Measurements from ENCODE around the gene SNX13. TPM values are rescaled to one million over a fixed set of nuclear protein-coding genes. Genes with fewer than 3 reads are reported as not detected.

The SNX13 gene
- total and polyA plus RNA-seq, 2 experiments from 2014 or later, result 17.4 to 57.6 TPM

DNA sequence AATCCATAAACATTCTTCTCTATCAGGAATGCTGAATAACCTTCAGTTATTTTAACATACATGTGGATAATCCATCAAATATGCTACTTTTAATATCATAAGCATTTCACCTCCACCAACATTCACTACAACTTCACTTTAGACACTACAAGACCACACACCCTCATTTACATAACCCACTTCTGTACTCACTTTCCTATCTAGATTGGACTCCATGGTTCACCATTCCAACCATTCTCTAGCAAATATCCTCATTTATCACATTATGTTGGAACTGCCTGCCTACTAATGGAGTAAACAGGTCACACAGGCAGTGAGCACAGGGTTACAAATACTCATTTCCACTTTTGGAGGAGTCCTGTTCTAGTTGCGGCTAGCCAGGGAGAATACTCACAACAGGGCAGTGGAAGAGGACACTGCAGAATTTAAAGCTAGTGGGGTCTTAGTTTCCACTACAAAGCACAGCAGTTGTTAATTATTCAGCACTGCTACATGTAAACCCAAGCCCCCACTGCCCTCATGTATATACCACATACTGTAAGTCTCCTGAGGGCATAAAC lies 18.4 kb downstream of the SNX13 start:
- Histone ChIP-seq H4K20me1 (ENCODE audit: insufficient read depth, poor library complexity, severe bottlenecking) (peaks cover 36% of the 10 kb centered on the region), H3K4me1 (ENCODE audit: insufficient read depth) (no peaks in the 10 kb centered on the region), H2AFZ (no peak overlapping the region), H3K27me3 (no peaks in the 10 kb centered on the region), H3K36me3 (replicated peaks; ENCODE audit: insufficient read depth, low read depth) (no peaks in the 10 kb centered on the region), H3K79me2 (peaks cover 100% of the 10 kb centered on the region), H3K4me2 (no peak overlapping the region), H3K4me3 (no peak overlapping the region), H3K9me2 (replicated peaks; ENCODE audit: insufficient read depth) (no peaks in the 10 kb centered on the region), H3K27ac (no peak overlapping the region), H3K9me3 (ENCODE audit: low read depth) (peaks cover 3% of the 10 kb centered on the region)
- no peak for DNase-seq (ENCODE audit: low spot score)
- 100% methylated on average over 1 of the region's 1 CpG for WGBS (ENCODE audit: low lambda C conversion rate, missing lambda C conversion rate)
- TF ChIP-seq EZH2phosphoT487 (IDR thresholded peaks at IDR 0.05; ENCODE audit: low read depth, severe bottlenecking, unreplicated experiment) (no peak), EZH2 (IDR thresholded peaks at IDR 0.05; ENCODE audit: borderline replicate concordance) (no peak), CTCF (IDR thresholded peaks at IDR 0.05; ENCODE audit: poor library complexity) (no peak)

DNA sequence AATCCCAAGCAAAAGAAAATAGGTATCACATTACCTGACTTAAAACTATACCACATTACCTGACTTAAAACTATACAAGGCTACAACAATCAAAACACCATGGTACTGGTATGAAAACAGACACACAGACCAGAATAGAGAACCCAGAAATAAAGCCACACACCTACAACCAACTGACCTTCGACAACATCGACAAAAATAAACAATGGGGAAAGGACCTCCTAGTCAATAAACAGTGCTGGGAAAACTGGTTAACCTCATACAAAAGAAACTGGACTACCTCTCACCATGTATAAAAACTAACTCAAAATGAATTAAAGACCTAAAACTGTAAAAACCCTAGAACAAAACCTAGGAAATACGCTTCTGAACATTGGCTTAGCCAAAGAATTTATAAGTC lies 22.5 kb downstream of the SNX13 start:
- Histone ChIP-seq H3K79me2 (peaks cover 100% of the 10 kb centered on the region), H3K36me3 (replicated peaks; ENCODE audit: insufficient read depth, low read depth) (no peaks in the 10 kb centered on the region), H3K27ac (no peak overlapping the region), H2AFZ (no peak overlapping the region), H3K9me3 (ENCODE audit: low read depth) (peaks cover 7% of the 10 kb centered on the region), H3K9me2 (replicated peaks; ENCODE audit: insufficient read depth) (no peaks in the 10 kb centered on the region), H4K20me1 (ENCODE audit: insufficient read depth, poor library complexity, severe bottlenecking) (peaks cover 27% of the 10 kb centered on the region), H3K27me3 (no peaks in the 10 kb centered on the region), H3K4me1 (ENCODE audit: insufficient read depth) (peaks cover 4% of the 10 kb centered on the region), H3K4me3 (no peak overlapping the region), H3K4me2 (no peak overlapping the region)
- TF ChIP-seq EZH2 (IDR thresholded peaks at IDR 0.05; ENCODE audit: borderline replicate concordance) (no peak), CTCF (IDR thresholded peaks at IDR 0.05; ENCODE audit: poor library complexity) (no peak), EZH2phosphoT487 (IDR thresholded peaks at IDR 0.05; ENCODE audit: low read depth, severe bottlenecking, unreplicated experiment) (no peak)
- WGBS (ENCODE audit: low lambda C conversion rate, missing lambda C conversion rate), result 88% methylated on average over 3 of the region's 3 CpGs
- DNase-seq (ENCODE audit: low spot score), result no peak

GRCh38 chr7:17916786-17917185 lies 23.5 kb downstream of the SNX13 start:
- H3K4me2 ChIP-seq, result no peak overlapping the region
- H3K27ac ChIP-seq, result no peak overlapping the region
- no peak for TF ChIP-seq EZH2phosphoT487 (IDR thresholded peaks at IDR 0.05; ENCODE audit: low read depth, severe bottlenecking, unreplicated experiment)
- TF ChIP-seq CTCF (IDR thresholded peaks at IDR 0.05; ENCODE audit: poor library complexity), result no peak
- TF ChIP-seq EZH2 (IDR thresholded peaks at IDR 0.05; ENCODE audit: borderline replicate concordance), result no peak
- no peaks in the 10 kb centered on the region for H3K36me3 ChIP-seq (replicated peaks; ENCODE audit: insufficient read depth, low read depth)
- no peak overlapping the region for H2AFZ ChIP-seq
- no peaks in the 10 kb centered on the region for H3K27me3 ChIP-seq
- peaks cover 100% of the 10 kb centered on the region for H3K79me2 ChIP-seq
- H3K4me1 ChIP-seq (ENCODE audit: insufficient read depth), result peaks cover 4% of the 10 kb centered on the region
- H4K20me1 ChIP-seq (ENCODE audit: insufficient read depth, poor library complexity, severe bottlenecking), result peaks cover 23% of the 10 kb centered on the region
- no peak overlapping the region for H3K4me3 ChIP-seq
- peaks cover 7% of the 10 kb centered on the region for H3K9me3 ChIP-seq (ENCODE audit: low read depth)
- no peak for DNase-seq (ENCODE audit: low spot score)
- no peaks in the 10 kb centered on the region for H3K9me2 ChIP-seq (replicated peaks; ENCODE audit: insufficient read depth)

DNA sequence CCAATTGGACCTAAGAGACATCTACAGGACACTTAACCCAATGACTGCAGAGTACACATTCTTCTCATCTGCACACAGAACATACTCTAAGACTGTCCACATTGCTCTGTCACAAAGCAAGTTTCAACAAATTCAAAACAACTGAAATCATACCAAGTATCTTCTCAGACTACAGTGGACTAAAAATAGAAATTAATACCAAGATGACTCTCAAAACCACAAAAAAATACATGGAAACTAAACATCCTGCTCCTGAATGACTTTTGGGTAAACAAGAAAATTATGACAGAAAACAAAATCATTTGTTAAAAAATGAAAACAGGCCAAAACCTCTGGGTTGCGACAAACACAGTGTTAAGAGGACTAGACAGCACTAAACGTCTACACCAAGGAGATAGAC lies 24.5 kb downstream of the SNX13 start:
- 92% methylated on average over 2 of the region's 2 CpGs for WGBS (ENCODE audit: low lambda C conversion rate, missing lambda C conversion rate)
- Histone ChIP-seq H3K36me3 (replicated peaks; ENCODE audit: insufficient read depth, low read depth) (no peaks in the 10 kb centered on the region), H3K4me1 (ENCODE audit: insufficient read depth) (peaks cover 4% of the 10 kb centered on the region), H3K27ac (no peak overlapping the region), H3K4me2 (no peak overlapping the region), H4K20me1 (ENCODE audit: insufficient read depth, poor library complexity, severe bottlenecking) (peaks cover 15% of the 10 kb centered on the region), H3K9me3 (ENCODE audit: low read depth) (peaks cover 7% of the 10 kb centered on the region), H3K9me2 (replicated peaks; ENCODE audit: insufficient read depth) (no peaks in the 10 kb centered on the region), H2AFZ (no peak overlapping the region), H3K4me3 (no peak overlapping the region), H3K27me3 (no peaks in the 10 kb centered on the region), H3K79me2 (peaks cover 100% of the 10 kb centered on the region)
- TF ChIP-seq EZH2 (IDR thresholded peaks at IDR 0.05; ENCODE audit: borderline replicate concordance) (no peak), CTCF (IDR thresholded peaks at IDR 0.05; ENCODE audit: poor library complexity) (no peak), EZH2phosphoT487 (IDR thresholded peaks at IDR 0.05; ENCODE audit: low read depth, severe bottlenecking, unreplicated experiment) (no peak)
- no peak for DNase-seq (ENCODE audit: low spot score)

Data from hepatocyte (in vitro differentiated cells).